ENCODE data around the gene SMIM20.
A peak's percentile ranks its signal among the peaks of the same experiment; 100 is the strongest.
"Not testable (repeated sequence)": the region's sequence is repeated elsewhere in the genome, so short reads cannot be mapped to it uniquely, and the experiment has no call there.

The SMIM20 gene

GRCh38 chr4:25896776-25897539 is 17.1 kb upstream of the SMIM20 start:
- TF ChIP-seq TAF1 (IDR thresholded peaks at IDR 0.05; ENCODE audit: borderline replicate concordance, low read depth, low read length): no peak
- TF ChIP-seq POLR2A (IDR thresholded peaks at IDR 0.05; ENCODE audit: low read depth, low read length): no peak
- TF ChIP-seq POLR2AphosphoS5 (IDR thresholded peaks at IDR 0.05; ENCODE audit: low read depth, low read length): no peak
- no peak for DNase-seq (ENCODE audit: insufficient read length)
- FAIRE-seq: no peak

DNA sequence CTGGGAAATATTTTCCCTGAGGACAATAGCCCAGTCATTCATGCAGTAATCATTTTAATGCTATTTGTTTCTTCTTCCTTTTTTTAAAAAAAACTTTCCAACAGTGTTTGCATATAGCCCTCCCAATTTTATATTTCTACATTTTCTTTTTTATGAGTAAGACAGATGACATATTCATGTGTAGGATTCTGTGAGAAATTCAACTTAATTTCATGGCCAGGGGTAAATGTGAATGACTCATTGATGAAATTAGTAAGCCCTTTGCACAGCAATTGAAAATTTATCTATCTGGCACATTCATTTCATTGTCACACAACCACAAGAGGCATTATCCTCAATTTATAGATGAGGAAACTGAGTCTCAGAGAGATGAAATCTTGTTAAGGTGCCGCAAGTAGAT is 13.7 kb upstream of the SMIM20 start:
- no peak for FAIRE-seq
- no peak for TF ChIP-seq TAF1 (IDR thresholded peaks at IDR 0.05; ENCODE audit: borderline replicate concordance, low read depth, low read length)
- TF ChIP-seq POLR2AphosphoS5 (IDR thresholded peaks at IDR 0.05; ENCODE audit: low read depth, low read length): no peak
- no peak for DNase-seq (ENCODE audit: insufficient read length)

DNA sequence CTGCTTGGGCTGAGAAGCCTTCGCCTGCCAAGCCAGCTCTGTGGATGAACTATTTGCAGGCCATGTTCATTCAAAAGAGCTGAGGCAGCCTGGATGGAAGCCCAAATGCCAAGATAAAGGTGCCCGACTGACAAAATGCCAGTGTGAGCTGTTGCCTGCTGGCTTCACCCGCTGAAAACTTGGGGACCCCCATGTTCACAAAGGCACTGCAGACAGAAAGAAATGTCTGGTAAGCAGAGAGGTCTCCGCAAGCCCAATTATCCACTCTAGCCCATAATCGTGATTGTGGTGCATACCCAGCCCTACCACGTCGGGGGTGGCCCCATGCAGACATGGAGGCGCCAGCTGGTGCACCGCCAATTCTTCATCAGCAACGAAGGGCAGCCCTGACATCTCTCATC is 13.0 kb upstream of the SMIM20 start:
- FAIRE-seq: no peak
- DNase-seq (ENCODE audit: insufficient read length): no peak
- no peak for TF ChIP-seq POLR2A (IDR thresholded peaks at IDR 0.05; ENCODE audit: low read depth, low read length)
- TF ChIP-seq TAF1 (IDR thresholded peaks at IDR 0.05; ENCODE audit: borderline replicate concordance, low read depth, low read length): no peak
- TF ChIP-seq POLR2AphosphoS5 (IDR thresholded peaks at IDR 0.05; ENCODE audit: low read depth, low read length): no peak

GRCh38 chr4:25903900-25904747 is 9.9 kb upstream of the SMIM20 start:
- FAIRE-seq: peak; percentile 5
- no peak for DNase-seq (ENCODE audit: insufficient read length)

DNA sequence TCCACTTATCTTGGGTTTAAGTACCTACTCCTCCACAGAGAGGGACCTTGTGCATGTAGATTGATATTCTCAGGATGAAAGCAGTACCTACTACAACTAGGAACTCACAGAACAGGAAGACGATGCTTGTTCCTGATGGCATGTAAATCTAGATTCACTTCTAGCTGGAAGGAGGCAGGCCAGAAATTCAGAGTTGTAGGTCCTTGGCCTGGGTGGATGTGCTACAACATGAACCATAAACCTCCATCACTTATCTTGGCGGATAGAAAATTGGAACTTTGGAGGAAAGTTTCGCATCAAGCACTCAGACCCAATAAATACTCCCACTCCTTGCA is 9.3 kb upstream of the SMIM20 start:
- no peak for DNase-seq (ENCODE audit: insufficient read length)
- peak; percentile 27 for FAIRE-seq

More at GRCh38 chr4:25903900-25904747, 9.9 kb upstream of the SMIM20 start:
- TF ChIP-seq POLR2AphosphoS5 (IDR thresholded peaks at IDR 0.05; ENCODE audit: low read depth, low read length): no peak
- TF ChIP-seq TAF1 (IDR thresholded peaks at IDR 0.05; ENCODE audit: borderline replicate concordance, low read depth, low read length): no peak
- TF ChIP-seq POLR2A (IDR thresholded peaks at IDR 0.05; ENCODE audit: low read depth, low read length): no peak

GRCh38 chr4:25905371-25905770 is 8.6 kb upstream of the SMIM20 start:
- no peak for DNase-seq (ENCODE audit: insufficient read length)
- FAIRE-seq: no peak
- TF ChIP-seq POLR2A (IDR thresholded peaks at IDR 0.05; ENCODE audit: low read depth, low read length) (no peak), TAF1 (IDR thresholded peaks at IDR 0.05; ENCODE audit: borderline replicate concordance, low read depth, low read length) (no peak), POLR2AphosphoS5 (IDR thresholded peaks at IDR 0.05; ENCODE audit: low read depth, low read length) (no peak)

More for the DNA sequence above, 9.3 kb upstream of the SMIM20 start:
- TF ChIP-seq TAF1 (IDR thresholded peaks at IDR 0.05; ENCODE audit: borderline replicate concordance, low read depth, low read length) (no peak), POLR2A (IDR thresholded peaks at IDR 0.05; ENCODE audit: low read depth, low read length) (no peak), POLR2AphosphoS5 (IDR thresholded peaks at IDR 0.05; ENCODE audit: low read depth, low read length) (no peak)

DNA sequence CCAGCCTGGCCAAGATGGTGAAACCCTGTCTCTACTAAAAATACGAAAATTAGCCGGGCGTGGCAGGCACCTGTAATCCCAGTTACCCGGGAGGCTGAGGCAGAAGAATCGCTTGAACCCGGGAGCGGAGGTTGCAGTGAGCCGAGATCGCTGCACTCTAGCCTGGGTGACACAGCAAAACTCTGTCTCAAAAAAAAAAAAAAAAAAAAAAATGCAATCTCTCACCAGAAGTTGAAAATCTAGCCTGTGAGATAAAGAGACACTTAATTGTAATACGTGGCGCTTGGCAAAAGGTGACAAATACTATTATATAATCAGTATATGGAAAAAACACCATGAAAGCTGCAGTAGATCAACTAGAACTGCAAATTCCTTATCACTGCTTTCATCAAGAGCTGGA is 7.9 kb upstream of the SMIM20 start:
- not testable (repeated sequence) for DNase-seq (ENCODE audit: insufficient read length); FAIRE-seq

- TF ChIP-seq POLR2A (IDR thresholded peaks at IDR 0.05; ENCODE audit: low read depth, low read length) (no peak), TAF1 (IDR thresholded peaks at IDR 0.05; ENCODE audit: borderline replicate concordance, low read depth, low read length) (no peak), POLR2AphosphoS5 (IDR thresholded peaks at IDR 0.05; ENCODE audit: low read depth, low read length) (no peak)
- FAIRE-seq (no peak), DNase-seq (ENCODE audit: insufficient read length) (no peak)
Measured at GRCh38 chr4:25908491-25908901, 5.5 kb upstream of the SMIM20 start.

DNA sequence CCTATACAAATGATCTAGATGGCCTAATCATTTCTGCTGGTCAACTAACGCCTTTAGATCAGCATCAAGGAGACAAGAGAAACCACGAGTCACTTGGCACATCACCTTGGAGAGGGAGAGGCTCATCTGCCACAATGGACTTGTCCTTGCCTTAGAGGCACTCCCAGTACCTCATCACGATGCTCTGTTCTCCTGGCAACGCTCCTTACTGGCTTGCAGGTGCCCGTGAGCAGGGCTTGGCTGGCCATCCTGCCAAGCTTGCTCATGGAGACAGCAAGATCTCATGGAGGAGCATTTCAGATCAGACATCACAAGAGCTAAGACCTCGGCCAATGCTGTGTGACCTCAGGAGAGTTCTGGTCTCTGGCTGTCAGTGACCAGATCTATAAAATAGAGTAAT is 2.7 kb upstream of the SMIM20 start:
- FAIRE-seq (no peak), DNase-seq (ENCODE audit: insufficient read length) (no peak)
- TF ChIP-seq TAF1 (IDR thresholded peaks at IDR 0.05; ENCODE audit: borderline replicate concordance, low read depth, low read length) (no peak), POLR2AphosphoS5 (IDR thresholded peaks at IDR 0.05; ENCODE audit: low read depth, low read length) (no peak)

DNA sequence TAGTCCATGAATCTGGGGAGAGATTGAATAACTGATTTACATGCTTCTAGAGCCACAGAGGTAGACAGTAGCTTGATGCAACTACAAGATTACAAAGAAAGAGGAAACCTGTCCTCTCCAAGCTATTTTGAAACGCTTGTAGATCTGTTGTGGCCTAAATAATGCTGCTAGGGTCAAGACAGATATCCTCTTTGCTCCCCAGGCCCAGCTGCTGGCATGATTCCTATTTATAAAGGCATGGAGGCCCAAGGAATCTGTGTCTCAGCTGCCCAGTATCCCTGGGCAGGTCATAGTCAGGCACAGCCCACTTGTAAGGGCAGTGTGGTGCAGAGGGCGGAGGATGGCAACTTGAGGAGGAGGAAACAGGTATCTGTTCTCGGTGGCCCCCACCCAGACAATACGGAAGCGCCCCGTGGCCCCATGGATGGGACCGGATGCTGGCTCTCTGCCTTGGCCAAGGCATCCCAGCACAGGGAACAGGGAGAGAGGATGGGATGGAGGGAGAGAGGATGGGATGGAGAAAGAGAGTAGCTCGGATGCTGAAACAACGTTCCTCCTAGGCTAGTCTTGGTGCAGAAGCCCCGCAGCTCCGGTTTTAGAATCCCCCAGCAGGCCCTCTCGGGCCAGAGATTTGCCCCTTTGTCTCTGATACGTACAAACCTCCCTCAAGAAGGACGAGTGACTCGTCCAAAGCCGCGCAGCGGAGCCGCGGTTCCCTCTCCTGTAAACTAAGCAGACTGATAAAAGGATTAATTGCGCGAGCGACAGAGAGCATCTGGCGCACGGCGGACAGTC is 767 bp upstream of the SMIM20 start:
- FAIRE-seq (peak; percentile 44), DNase-seq (ENCODE audit: insufficient read length) (peak; percentile 32)
- TF ChIP-seq TAF1 (IDR thresholded peaks at IDR 0.05; ENCODE audit: borderline replicate concordance, low read depth, low read length): no peak
- no peak for TF ChIP-seq POLR2A (IDR thresholded peaks at IDR 0.05; ENCODE audit: low read depth, low read length)
- TF ChIP-seq POLR2AphosphoS5 (IDR thresholded peaks at IDR 0.05; ENCODE audit: low read depth, low read length): no peak

DNA sequence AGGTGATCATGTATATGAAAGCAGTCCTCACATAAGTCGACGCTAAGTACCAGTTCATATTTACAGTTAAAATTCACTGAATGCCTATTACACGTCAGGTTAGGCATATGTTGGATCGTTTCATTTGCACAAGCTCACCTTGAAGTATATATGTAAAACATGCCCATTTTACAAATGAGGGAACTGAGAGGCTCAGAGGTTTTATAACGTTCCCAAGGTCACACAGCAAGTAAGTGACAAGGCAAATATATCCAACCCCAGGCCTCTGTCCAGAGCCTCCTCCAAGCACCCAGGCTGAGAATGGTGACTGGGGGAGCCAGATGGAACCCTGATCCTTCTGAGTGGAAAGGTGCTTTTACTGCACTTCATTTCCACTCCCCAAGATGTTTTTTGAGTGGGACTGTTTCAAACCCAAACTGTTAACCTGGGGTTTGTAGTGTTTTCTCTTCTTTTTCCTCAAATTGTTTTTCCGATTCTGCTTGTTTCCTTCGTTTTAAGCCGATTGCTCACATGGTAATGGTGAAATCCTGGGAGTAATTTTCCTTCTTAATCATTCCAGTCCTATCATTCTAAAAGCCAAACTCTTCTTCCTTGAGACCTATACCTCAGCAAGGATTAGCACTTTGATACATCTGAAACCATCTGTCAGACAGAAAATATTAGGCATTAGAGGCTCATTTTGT is 791 bp downstream of the SMIM20 start:
- FAIRE-seq: peak; percentile 65
- no peak for TF ChIP-seq TAF1 (IDR thresholded peaks at IDR 0.05; ENCODE audit: borderline replicate concordance, low read depth, low read length)
- TF ChIP-seq POLR2AphosphoS5 (IDR thresholded peaks at IDR 0.05; ENCODE audit: low read depth, low read length): no peak
- no peak for TF ChIP-seq POLR2A (IDR thresholded peaks at IDR 0.05; ENCODE audit: low read depth, low read length)
- no peak for DNase-seq (ENCODE audit: insufficient read length)

Measured in GM12892 (cell line).